ENCODE measurements around the gene ZBTB5. TPM values are rescaled to one million over a fixed set of nuclear protein-coding genes. Genes with fewer than 3 reads are reported as not detected.
"Not testable (repeated sequence)": the region's sequence is repeated elsewhere in the genome, so short reads cannot be mapped to it uniquely, and the experiment has no call there.

ZBTB5 gene
- total and polyA plus RNA-seq, 2 of the 13 experiments (the other 11 are each of a cell fraction or from before 2014, with no cell fraction given) = 12.5 to 20.5 TPM

DNA sequence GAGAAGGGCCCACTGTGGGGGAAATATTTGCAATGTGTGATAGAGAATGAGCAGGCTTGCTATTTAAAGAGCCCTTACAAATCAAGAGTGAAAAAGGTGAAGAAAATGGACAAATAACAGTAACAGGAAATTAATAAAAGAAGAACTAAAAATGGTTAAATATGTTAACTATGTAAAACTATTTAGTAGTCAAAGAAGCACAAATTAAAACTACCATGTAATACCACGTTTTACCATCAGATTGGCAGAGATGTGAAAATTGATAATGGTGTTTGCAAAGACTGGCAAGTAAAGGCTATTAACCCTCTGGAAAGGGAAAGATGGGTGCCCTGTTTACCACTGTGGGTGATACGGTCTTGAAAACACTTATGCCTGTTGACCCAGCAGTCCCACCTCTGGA lies 65.9 kb downstream of the ZBTB5 start (continued):
- no peak for TF ChIP-seq ZNF619 (CRISPR knock-in tag; IDR thresholded peaks at IDR 0.05)

DNA sequence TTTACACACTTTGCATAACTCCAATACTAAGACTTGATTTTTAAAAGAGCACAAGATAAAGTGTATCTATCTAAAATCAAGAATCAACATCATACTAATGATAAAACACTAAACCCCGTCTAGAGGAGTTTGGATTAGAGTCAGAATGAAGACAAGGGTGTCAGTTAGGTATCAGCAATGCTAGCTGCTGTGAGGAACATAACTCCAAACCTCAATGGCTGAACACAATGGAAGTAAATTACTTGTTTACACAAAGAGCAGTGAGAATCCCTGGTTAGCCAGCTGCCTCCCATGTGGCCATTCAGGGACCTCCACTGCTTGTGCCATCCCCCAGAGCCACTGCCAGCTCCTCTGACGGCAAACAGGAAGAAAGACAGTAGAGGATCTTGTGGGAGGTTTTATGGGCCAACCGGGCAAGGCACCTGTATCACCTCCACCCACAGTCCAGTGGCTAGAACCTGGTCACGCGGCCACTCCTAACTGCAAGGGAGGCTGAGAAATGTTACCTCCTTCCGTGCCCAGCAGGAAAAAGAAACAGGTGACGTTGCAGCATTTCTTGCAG lies 66.7 kb downstream of the ZBTB5 start:
- H3K79me2 ChIP-seq (ENCODE audit: insufficient read depth, low read length) = no peaks in the 10 kb centered on the region
- no peak for FAIRE-seq
- intact Hi-C loops (cut with micrococcal nuclease; ENCODE audit: unreplicated experiment) (no loop called here), in situ Hi-C loops (cut with HindIII; ENCODE audit: extremely low pct_ligation_motif_present, low pct_unique_long_range_greater_than_20kb) (no loop called here)
- H3K27me3 ChIP-seq (ENCODE audit: control insufficient read depth in 1 of 2, insufficient read depth in 2 of 2, low read length in 2 of 2) = peaks cover 0 to 9% of the 10 kb centered on the region in 2 experiments; a peak in 1 of 5 replicates
- no peak for ATAC-seq
- DNase-seq (ENCODE audit: low spot score) = no peak
- no peak overlapping the region for H3K4me3 ChIP-seq (replicated peaks in 1 of 3; ENCODE audit: insufficient read depth in 1 of 3, low read depth in 2 of 3, low read length in 3 of 3)
- no TSS peak for BruUV-seq (replicated peaks)
- ChIA-PET POLR2A (no interaction called here), CTCF (ENCODE audit: low intra/inter-chr PET ratio, low total read pairs) (no interaction called here)
- H3K9ac ChIP-seq (ENCODE audit: insufficient read depth, low read depth, low read length) = no peak overlapping the region
- TF ChIP-seq ZNF12 (CRISPR knock-in tag; IDR thresholded peaks at IDR 0.05) = peak; percentile 97
- no peak for TF ChIP-seq ZNF468 (CRISPR knock-in tag; IDR thresholded peaks at IDR 0.05)
- H4K20me1 ChIP-seq (ENCODE audit: insufficient read depth, low read length) = no peaks in the 10 kb centered on the region
- H3K27ac ChIP-seq (ENCODE audit: extremely low read length, insufficient read depth, low read length) = no peak overlapping the region
- WGBS (ENCODE audit: low lambda C conversion rate) = 60% methylated on average over 7 of the region's 7 CpGs
- H3K4me2 ChIP-seq (ENCODE audit: low read depth, low read length) = no peak overlapping the region
- H3K9me3 ChIP-seq (ENCODE audit: low read length) = no peaks in the 10 kb centered on the region
- H3K4me1 ChIP-seq (ENCODE audit: insufficient read depth, low read length) = peaks cover 6% of the 10 kb centered on the region
- H3K36me3 ChIP-seq (replicated peaks in 1 of 2; ENCODE audit: control insufficient read depth in 1 of 2, insufficient read depth in 2 of 2, low read length in 2 of 2) = no peaks in the 10 kb centered on the region
- no peak overlapping the region for H2AFZ ChIP-seq (ENCODE audit: low read length)

DNA sequence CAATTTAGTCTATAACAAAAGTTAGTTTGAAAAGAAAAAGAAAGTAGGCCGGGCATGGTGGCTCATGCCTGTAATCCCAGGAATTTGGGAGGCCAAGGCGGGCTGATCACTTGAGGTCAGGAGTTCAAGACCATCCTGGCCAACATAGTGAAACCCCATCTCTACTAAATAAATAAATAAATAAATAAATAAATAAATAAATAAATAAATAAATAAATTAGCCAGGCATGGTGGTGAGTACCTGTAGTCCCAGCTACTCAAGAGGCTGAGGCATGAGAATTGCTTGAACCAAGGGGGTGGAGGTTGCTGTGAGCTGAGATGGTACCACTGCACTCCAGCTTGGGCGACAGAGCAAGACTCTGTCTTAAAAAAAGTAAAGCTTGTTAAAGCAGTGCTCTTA lies 67.3 kb downstream of the ZBTB5 start:
- POLR2A ChIA-PET; H3K9me3 ChIP-seq (ENCODE audit: low read length); CTCF ChIA-PET (ENCODE audit: low intra/inter-chr PET ratio, low total read pairs); H3K9ac ChIP-seq (ENCODE audit: insufficient read depth, low read depth, low read length); H3K4me1 ChIP-seq (ENCODE audit: insufficient read depth, low read length); H3K79me2 ChIP-seq (ENCODE audit: insufficient read depth, low read length); H4K20me1 ChIP-seq (ENCODE audit: insufficient read depth, low read length); FAIRE-seq; H2AFZ ChIP-seq (ENCODE audit: low read length); in situ Hi-C loops (cut with HindIII; ENCODE audit: extremely low pct_ligation_motif_present, low pct_unique_long_range_greater_than_20kb); BruUV-seq (replicated peaks); intact Hi-C loops (cut with micrococcal nuclease; ENCODE audit: unreplicated experiment); H3K27ac ChIP-seq (ENCODE audit: extremely low read length, insufficient read depth, low read length); H3K4me3 ChIP-seq (replicated peaks in 1 of 3; ENCODE audit: insufficient read depth in 1 of 3, low read depth in 2 of 3, low read length in 3 of 3); ATAC-seq; H3K4me2 ChIP-seq (ENCODE audit: low read depth, low read length); H3K36me3 ChIP-seq (replicated peaks in 1 of 2; ENCODE audit: control insufficient read depth in 1 of 2, insufficient read depth in 2 of 2, low read length in 2 of 2); DNase-seq (ENCODE audit: low spot score); H3K27me3 ChIP-seq (ENCODE audit: control insufficient read depth in 1 of 2, insufficient read depth in 2 of 2, low read length in 2 of 2): not testable (repeated sequence)
- 68% methylated on average over 3 of the region's 3 CpGs for WGBS (ENCODE audit: low lambda C conversion rate)

Measured in HepG2 (cell line).